Endothelial cell of hepatic sinusoid (primary cell): ENCODE measurements around the gene RESP18.

ENCODE experiments used
- in situ Hi-C: cut with HindIII; loops from 2 replicates; pipeline ENCODE4 v1.10.0; 2017; ENCODE audit warnings: low sequenced_read_pairs

Gene RESP18

GRCh38 chr2:219332542-219332941, at the start of gene RESP18:
Gene RESP18 (minus strand): TSS chr2:219332744.
- in situ Hi-C loops = loop anchor here (5.0 to 25.0 kb wide), 2 partner anchors 35 to 270 kb away; partner anchors contain the start of gene IHH

- in situ Hi-C loops = no loop called here
Observed at GRCh38 chr2:219381448-219381847, 48.9 kb upstream of the RESP18 start.

- in situ Hi-C loops = no loop called here
Observed at GRCh38 chr2:219380926-219381325, 48.4 kb upstream of the RESP18 start.

- in situ Hi-C loops = no loop called here
Observed at GRCh38 chr2:219378163-219378851, 45.8 kb upstream of the RESP18 start.

- in situ Hi-C loops = no loop called here
Observed at GRCh38 chr2:219369447-219369861, 36.9 kb upstream of the RESP18 start.

GRCh38 chr2:219368690-219369191, 36.2 kb upstream of the RESP18 start:
- in situ Hi-C loops = no loop called here

GRCh38 chr2:219362524-219363164, 30.1 kb upstream of the RESP18 start:
- in situ Hi-C loops = no loop called here

- in situ Hi-C loops = no loop called here
Observed at GRCh38 chr2:219362072-219362471, 29.5 kb upstream of the RESP18 start.

GRCh38 chr2:219358170-219359075, 25.9 kb upstream of the RESP18 start:
- in situ Hi-C loops = no loop called here

- in situ Hi-C loops = no loop called here
Observed at GRCh38 chr2:219356834-219357233, 24.3 kb upstream of the RESP18 start.

- in situ Hi-C loops = no loop called here
Observed at GRCh38 chr2:219354582-219354981, 22.0 kb upstream of the RESP18 start.

GRCh38 chr2:219353129-219353528, 20.6 kb upstream of the RESP18 start:
- in situ Hi-C loops = no loop called here

GRCh38 chr2:219352448-219353023, 20.0 kb upstream of the RESP18 start:
- in situ Hi-C loops = no loop called here

GRCh38 chr2:219350710-219351221, 18.2 kb upstream of the RESP18 start:
- in situ Hi-C loops = no loop called here

- in situ Hi-C loops = no loop called here
Observed at GRCh38 chr2:219350215-219350614, 17.7 kb upstream of the RESP18 start.

GRCh38 chr2:219344751-219345430, 12.3 kb upstream of the RESP18 start:
- in situ Hi-C loops = loop anchor here (25.0 kb wide), 1 partner anchor 283 kb away; the partner anchor contains the start of gene IHH

GRCh38 chr2:219335373-219335786, 2.8 kb upstream of the RESP18 start:
- in situ Hi-C loops = loop anchor here (25.0 kb wide), 1 partner anchor 273 kb away; the partner anchor contains the start of gene IHH

- in situ Hi-C loops = loop anchor here (5.0 to 25.0 kb wide), 2 partner anchors 37 to 272 kb away; partner anchors contain the start of gene IHH
Observed at GRCh38 chr2:219334076-219334475, 1.5 kb upstream of the RESP18 start.

- in situ Hi-C loops = loop anchor here (5.0 to 25.0 kb wide), 2 partner anchors 34 to 269 kb away; partner anchors contain the start of gene IHH
Observed at GRCh38 chr2:219331560-219332213, 857 bp downstream of the RESP18 start.
